Activated CD4-positive, alpha-beta T cell treated with anti-CD3 and anti-CD28 coated beads, Interleukin-10, Interleukin-2, amounts not matched to agents 100 ng/mL and 50 ng/mL, durations not matched to agents 16 hours and 8 hours (primary cell): Measurements from ENCODE around the gene C10orf71.

ENCODE experiments used
- DNase-seq: peaks from one replicate; pipeline ENCODE4 v3.0.0-alpha.2; 2020

The C10orf71 gene, protein sequence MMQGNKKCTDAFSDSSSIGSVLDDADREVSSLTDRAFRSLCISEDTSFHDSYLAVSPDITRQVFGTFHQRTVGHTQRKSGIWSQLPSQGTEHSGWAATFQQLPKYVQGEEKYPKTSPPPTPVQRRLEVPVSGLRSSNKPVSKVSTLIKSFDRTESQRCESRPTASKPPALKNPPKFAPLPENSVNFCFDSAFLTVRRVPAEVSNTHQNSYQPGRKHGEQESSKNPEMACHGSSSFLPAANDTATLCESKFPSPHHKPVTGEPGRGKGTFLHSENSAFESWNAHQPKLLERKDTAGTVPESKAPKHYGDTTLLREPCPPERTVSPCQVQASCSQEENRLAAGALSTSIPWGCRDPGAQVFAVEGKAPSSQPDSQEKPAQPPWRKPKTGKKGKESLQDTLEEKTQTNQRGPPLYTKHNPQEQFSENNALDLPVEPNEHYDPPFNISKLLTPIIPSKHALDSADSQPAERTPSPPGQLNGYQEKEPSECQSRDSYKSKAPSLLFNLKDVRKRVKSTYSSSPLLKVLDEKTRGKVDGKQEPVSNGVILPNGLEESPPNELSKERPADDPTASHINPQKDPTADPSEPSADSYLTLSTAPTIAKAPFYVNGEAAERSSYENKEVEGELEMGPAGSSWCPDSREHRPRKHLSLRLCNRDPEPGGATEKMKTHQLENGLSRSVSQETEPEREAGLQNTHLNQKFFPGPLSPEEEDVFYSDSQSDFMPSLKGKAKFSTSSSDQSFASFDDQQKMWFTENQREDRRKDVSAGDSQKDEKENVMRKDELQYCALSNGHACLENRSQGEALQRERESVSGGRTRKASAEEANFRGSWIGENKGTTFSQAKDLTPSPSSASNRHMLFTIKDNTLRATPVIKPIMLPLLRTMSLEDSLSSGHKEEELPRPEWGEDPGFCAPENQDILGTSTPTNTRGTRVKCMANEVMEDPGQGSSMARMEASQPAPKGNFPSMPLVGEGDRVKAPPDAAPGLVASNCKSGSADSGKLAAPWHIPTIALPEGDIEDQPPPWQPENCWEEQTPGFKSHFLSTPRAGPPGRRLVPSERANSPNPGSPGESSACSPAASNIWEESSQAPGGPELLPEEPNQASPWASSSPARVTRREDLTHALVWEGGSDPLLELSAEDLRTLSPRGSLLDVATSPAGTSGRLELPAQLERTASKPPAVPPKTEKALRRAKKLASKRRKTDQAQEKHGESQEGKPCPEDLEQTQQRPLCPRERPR (N-terminal part only)

DNA sequence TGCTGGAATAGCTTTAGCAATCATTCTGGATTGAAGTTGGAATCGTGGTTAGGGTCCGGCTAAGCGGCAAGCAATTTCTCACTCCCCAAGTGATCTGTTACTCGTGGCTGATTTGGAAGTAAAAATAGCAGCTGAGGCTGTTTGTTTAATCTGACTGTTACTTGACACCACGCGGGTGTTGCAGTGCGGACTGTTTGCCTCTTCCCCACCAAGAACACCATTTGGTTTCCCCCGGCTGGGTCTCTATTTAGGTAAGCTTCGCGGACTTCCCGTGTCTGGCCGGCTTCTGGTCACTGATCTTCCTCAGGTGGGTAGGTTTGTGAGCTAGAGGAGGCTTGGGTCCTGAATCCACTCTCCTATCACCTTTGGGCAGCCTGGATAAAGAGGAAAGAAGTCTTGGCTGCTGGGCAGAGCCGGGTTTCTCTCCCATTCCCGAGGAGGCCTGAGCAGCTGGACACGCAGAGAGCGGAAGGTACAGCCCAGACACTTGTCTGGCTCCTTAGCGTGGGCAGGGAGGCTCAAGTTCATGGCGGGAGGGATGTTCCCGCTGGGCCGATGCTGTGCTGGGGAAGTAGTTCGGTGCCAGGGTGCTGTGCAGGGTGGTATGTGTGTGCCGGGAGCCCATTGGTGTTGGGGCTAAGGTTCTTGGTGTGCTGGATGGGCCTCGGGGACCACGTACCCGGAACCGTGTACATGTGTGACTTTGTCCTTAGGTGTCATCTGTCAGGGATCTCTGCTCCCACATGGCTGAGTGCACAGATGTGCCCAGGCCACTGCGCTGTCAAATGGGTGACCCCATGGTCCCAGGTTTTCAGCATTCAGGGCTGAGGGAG lies at the start of gene C10orf71:
TSS of gene C10orf71 (plus strand) at position 188 of the 833 bp plus-strand sequence. CDS start 23,376 bp downstream, outside the sequence.
- no peak for DNase-seq

- DNase-seq, result no peak
Measured at GRCh38 chr10:49252313-49253034, 46.5 kb upstream of the C10orf71 start.

DNA sequence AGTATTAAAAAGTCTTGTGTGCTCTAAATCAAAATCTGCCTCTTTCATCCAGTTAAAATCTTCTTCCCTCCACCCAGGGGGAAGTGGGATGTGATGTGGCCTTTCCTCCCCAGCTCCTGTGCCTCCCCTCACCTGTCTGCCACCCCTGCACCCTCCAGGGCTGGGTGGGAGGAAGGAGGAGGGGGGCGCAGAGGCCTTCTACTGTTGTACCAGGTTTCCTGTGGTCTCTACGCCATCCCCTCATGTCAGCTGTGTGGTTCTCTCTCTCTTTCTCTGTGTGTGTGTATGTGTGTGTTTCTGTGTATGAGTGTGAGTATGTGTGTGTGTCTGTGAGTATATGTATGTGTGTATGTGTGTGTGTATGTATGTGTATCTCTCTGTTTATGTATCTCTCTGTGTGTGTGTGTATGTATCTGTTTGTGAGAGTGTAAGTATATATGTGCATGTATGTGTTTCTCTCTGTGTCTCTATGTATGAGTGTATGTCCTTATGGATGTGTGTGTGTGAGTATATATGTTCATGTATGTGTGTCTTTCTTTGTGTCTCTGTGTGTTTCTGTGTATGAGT lies 45.5 kb upstream of the C10orf71 start:
- DNase-seq, result no peak

DNA sequence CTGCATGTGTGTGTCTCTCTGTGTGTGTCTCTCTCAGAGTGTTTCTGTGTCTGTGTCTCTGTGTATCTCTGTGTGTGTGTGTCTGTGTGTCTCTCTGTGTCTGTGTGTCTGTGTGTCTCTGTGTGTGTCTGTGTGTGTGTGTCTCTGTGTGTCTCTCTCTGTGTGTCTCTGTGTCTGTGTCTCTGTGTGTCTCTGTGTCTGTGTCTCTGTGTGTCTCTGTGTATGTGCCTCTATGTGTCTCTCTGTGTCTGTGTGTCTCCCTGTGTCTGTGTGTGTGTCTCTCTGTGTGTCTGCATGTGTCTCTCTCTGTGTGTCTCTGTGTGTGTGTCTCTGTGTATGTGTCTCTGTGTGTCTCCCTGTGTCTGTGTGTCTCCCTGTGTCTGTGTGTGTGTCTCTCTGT lies 44.8 kb upstream of the C10orf71 start:
- DNase-seq, result no peak

DNA sequence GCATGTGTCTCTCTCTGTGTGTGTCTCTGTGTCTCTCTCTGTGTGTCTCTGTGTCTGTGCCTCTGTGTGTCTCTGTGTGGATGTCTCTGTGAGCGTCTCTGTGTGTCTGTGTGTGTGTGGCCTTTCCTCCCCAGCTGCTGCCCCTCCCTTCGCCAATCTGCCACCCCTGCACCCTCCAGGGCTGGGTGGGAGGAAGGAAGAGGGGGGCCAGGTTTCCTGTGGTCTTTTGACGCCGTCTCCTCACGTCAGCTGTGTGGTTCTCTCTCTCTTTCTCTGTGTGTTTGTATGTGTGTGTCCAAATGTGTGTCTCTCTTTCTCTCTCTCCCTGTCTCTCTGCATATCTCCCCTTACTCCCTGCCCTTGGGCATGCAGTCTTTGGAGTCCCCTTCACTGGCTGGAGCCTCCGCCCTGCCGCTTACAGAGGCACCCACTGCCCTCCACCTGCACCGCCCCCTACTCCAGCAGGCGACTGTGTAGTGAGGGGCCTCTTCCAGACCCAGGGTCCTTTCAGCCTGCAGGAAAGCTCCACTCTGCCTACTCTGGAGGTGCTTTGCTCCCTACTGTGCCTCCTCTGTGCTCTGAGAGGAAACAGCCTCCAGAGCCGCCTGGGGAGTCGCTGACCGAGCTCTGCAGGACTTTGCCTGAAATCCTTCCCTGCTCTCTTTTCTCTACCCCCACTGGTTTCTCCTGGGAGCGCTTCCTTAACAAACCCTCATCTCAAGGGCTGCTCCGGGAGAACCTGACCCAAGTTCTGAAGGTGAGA lies 44.2 kb upstream of the C10orf71 start:
- DNase-seq, result no peak

- DNase-seq, result no peak
Measured at GRCh38 chr10:49255883-49256282, 43.1 kb upstream of the C10orf71 start.

- DNase-seq, result no peak
Measured at GRCh38 chr10:49257154-49257553, 41.8 kb upstream of the C10orf71 start.

- DNase-seq, result no peak
Measured at GRCh38 chr10:49257626-49258349, 41.2 kb upstream of the C10orf71 start.

DNA sequence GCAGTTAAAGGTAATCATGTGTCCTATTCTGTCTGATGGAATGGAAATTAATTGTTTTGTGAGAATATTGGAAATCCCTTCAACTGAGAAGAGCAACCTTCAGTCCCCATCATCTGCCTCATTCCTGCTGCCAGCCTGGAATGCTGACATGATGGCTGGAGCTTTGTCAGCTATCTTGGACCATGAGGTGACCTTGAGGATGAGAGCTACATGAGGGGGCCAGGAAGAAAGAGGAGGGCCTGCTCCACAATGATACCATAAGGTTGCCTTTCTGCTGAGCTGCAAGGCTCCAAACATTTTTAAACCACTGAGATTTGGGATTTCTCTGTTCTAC lies 40.7 kb upstream of the C10orf71 start:
- no peak for DNase-seq

DNA sequence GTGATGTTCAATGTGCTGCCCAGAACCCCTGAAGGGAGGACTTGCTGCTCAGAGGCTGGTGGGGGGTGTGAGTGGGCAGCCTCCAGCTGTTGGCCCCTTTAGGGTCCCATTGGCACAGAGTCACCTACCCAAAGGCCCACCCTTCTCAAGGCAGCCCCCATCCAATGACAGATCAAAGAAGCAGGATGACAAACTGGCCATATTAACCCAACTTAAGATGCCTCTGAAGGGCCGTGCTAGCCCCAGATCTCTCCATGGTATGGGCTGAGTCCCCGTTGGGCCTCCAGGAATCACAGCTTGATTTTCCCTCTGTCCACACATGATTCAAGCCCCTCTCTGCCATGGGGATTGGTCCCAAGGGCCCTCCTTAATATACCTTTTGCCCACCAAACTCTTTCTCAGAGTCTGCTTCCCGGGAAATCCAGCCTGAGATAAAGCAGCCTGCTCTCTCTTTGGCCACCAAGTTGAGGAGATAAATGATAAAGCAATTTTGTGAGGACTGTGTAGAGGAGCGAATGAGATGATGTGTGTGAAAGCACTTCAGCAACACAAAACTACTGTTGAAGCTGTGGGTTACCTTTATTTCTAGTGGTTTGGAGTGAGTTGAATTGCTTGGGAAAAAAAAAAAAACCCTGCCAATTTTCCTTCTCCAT lies 38.2 kb upstream of the C10orf71 start:
- no peak for DNase-seq

DNA sequence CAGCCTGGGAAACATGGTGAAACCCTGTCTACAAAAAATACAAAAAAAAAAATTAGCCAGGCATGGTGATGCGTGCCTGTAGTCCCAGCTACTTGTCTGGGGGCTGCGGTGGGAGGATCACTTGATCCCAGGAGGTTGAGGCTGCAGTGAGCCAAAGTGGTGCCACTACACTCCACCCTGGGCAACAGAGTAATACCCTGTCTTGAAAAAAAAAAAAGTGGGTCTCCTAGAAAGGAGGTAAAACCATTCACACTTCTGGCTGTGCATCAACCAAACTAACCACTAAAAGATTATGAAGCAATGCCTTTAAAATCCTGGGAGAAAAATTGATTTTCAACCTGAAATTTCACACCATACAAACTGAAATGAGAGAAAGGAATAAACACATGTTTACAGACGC lies 35.4 kb upstream of the C10orf71 start:
- no peak for DNase-seq

DNA sequence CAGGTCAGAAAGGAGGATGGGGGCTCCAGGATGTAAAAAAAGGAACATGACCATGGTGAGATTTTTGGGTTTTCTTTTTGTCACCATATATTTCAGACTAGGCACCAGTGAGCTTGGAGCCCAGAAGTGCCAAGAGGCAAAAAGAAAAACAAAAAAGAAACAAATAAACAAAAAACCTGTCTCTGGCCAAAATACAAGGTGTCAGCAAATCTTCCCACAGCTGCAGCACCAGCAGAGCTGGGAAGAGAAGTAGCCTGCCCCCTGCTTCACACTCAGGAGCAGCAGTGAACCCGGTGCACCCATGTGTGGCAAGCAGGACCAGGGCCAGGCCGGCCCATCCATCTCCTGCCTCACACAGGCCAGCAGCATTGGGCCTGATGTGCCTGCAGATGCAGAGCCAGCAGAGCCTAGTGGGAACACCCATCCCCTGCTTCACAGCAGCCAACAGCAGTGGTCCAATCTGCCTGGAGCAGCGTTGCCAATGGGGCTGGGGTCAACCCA lies 34.7 kb upstream of the C10orf71 start:
- no peak for DNase-seq

DNA sequence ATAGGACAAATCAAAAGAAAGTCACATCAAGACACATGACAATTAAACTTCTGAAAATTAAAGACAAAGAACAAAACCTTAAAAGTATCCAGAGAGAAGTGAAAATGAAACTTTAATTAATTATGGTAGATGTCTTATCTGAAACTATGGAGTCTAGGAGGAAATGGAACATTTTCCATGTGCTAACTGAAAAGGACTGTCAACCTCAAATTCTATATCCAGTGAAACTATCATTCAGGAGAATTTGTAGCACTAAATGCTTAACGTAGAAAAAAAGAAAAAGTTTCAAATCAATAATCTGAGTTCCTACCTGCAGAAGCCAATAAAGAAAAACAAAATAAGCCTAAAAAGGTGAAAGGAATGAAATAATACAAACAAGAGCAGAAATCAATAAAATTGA lies 33.1 kb upstream of the C10orf71 start:
- no peak for DNase-seq

DNA sequence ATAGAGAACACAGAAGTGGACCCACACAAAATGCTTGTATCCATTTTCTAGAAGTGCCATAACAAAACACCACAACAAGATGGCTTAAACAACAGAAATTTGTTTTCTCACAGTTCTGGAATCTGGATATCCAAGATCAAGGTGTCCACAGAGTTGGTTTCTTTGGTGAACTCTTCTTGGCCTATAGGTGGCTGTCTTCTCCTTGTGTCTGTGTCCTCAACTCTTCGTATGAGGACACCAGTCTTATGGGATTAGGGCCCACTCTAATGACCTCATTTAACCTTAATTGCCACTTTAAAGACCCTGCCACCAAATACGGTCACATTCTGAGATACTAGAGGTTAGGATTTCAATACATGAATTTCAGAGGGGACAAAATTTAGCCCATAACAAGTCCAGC lies 30.8 kb upstream of the C10orf71 start:
- no peak for DNase-seq

DNA sequence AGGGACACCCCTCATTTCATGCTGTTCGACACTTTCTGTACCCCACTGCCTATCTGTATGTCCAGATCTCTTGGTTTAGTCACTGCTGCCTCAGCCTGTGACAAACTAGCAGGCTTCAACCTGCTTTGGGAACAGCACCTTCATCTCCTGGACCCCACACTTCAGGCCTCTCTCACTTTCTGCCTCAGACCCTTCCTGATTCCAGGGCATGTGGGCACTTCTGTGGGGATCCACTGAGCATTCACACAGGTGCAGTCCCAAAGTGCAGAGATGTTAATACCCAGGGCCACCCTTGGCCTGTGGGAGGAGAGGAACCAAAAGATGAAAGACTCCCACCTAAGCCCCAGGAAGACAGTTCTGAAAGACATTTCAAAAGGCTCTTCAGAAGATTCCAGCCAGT lies 29.4 kb upstream of the C10orf71 start:
- no peak for DNase-seq

GRCh38 chr10:49270565-49270964 lies 28.4 kb upstream of the C10orf71 start:
- DNase-seq, result no peak

DNA sequence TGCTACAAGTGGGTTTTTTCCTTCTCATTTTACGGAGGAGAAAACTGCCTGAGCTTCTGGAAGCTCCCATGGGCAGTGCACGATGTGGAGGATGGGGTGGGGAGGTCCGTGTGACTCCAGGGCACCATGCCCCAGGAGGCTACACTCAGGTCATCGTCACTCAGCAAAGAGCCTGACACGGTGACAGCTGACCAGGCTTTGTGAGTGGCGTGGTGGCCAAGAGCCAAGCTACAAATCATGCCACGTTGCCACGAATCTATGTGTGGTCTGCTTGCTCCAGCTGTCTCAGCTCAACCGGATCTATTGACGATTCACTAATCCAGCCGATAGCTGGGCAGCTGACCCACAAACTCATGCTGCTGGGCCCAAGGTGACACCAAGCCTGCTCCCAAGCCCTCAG lies 27.6 kb upstream of the C10orf71 start:
- DNase-seq, result no peak

DNA sequence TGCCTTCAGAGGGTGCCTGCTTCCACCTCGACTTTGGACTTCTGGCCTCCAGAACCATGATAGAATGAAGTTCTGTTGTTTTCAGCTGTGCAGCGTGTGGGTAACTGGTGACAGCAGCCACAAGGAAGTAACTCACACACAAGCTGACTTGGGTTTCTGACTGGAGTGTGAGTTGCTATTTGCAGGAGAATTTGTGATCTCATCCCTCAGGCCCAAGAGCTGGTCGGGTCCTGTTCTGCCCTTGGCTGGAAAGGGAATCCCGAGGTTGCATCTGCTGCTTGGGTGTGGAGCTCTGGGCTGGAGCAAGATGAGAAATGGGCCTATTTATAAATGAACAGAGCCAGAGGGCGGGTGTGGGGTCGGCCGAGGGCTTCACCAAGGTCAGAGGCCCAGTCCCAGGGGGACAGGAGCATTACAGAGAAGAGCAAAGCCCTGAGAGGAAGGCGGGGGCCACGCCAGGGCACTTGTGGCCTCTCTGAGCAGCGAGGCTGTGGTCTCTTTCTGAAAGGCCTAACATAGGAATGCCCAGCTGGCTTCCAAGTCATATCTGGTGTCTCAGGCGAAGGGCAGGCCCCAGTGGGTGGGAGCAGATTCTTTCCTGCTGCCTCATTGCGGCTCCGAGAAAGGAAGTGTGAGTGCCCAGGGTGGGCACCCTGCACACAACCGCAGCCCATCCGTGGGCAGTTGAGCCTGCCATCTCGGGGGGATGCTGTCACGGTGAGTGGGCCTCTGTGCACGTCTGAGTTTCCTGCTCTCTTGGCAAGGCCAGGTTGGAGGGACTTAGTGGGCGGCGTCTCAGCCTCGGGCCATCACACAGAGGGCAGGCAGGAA lies 26.5 kb upstream of the C10orf71 start:
- DNase-seq, result no peak
